Cortex of kidney (tissue), 1 donor: ENCODE measurements around the gene PDE1A.
"Not testable (repeated sequence)": the region's sequence is repeated elsewhere in the genome, so short reads cannot be mapped to it uniquely, and the experiment has no call there.

Experiments used
- DNase-seq: peaks from one replicate; lab custom pipeline; 2025; lab: John Stamatoyannopoulos, UW

PDE1A gene

DNA sequence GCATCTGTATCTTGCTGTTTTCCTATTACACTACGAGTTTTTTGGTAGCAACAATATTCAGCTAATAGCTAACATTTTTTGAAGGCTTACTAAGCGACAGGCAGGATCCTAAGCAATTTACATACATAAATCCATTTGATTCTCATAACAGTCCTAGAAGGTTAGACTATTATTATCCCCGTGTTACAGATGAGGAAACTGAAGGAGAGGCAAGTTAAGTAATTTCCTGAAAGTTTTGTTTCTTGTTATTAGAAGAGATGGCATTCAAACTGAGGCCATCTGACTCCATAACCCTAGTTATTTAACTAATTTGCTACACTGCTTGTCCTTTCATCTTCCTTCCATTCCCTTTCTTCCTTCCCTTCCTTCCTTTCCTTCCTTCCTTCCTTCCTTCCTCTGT lies 68.2 kb downstream of the PDE1A start:
- no peak for DNase-seq

DNA sequence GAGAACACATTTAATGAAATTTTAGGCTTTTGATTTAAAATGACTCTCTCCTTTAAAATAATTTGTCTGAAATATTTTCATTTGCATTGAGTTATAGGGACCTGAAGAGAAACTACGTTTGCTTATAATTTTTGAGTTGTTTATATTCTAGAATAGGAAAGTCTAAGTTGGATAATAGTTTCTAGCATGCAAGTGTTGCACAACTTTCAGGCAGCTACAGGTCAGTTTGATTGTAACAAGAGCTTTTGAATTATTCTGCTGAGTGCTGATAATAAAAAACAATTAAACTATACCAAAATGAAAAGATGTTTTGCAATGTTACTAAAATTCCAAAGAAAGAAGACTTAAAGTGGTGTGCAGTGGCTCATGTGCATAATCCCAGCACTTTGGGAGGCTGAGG lies 71.0 kb downstream of the PDE1A start:
- DNase-seq: no peak

DNA sequence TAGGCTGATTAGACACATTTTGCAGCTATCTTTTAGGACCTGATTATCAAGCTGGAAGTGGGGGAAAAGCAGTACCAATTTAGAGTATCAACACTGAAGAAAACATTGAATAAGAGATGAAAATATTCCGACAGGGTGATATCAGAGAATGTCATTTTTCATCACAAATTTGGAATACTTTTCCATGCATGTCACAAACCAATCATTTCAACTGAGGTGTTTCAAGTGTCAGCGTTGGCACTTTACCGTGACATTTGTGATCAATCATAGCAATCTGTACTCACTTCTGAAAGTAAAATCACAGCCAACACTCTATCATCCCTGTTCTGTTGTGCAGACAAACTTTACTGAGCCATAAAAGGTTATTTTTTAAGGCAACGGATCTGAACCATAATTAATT lies 75.4 kb downstream of the PDE1A start:
- no peak for DNase-seq

DNA sequence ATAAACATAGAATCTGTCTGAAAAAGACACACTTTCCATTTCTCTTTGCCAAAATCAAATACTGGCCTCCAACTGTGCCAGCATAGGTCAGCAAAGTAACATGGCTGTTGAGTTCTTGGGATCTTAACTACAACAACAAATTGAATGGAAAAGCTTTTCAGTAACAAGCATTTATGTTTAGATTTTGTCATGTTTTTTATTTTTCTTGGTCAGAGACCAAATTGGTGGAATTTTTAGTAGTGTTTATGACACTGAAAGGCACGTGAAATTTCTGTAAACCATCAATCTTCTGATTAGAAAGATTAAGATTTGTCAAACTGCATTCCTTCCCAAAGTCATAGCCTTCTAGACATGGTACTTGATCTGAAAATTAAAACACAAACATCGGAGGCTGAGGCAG lies 77.6 kb downstream of the PDE1A start:
- DNase-seq: no peak

DNA sequence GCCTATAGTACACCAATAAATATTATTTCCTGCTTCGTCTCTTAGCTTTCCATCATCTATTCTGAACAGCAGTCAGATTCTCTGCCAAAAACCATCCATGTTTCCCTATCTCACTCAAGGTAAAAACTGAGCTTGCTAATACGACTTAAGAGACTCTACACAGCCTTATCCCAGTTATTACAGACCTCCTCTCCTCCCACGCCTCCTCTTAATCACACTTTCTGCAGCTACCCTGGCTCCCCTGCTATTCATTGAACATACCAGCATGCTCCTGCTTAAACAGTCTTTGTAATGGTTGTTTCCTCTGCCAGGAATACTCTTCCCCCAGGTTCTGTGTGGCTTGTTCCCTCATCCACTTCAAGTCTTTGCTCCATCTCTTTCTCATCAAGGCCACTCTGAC lies 81.5 kb downstream of the PDE1A start:
- DNase-seq: no peak

DNA sequence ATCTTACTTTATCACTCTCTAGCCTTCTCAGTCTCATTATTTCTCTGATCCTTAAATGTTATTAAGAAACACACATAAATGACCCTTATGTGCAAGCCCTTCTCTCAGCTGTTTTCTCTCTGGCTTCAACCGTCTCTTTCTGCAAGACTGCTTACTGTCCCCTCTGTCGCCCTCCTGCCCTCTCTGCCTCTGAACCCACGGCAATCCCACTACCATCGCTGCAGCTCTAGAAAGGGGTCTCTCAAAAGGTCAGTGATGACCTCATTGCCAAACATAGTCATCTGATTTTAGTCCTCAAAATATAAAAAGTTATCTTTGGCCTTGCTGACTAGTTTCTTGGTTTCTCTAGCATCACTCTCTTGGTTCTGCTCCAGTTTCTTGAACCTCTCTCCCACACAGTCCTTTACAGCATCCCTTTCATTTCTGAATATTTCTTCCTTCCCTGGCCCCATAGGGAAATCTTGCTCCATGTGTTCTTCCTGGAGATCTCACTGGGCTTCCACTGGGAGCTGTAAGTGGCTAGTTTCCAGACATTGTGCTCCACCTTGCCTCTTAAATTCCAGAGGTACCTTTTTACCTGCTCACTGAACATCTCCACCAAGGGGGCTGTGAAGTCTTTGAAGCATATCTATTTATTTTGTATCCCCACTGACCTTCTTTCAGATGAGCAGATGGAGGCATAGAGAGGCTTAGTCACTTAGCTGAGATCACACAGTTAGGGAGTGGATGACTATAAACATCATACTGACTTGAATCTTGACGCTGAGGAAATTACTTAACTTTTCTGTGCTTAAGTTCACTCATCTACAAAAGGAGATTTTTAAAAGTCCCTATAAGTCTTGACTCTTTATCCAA lies 96.2 kb downstream of the PDE1A start:
- DNase-seq: no peak

DNA sequence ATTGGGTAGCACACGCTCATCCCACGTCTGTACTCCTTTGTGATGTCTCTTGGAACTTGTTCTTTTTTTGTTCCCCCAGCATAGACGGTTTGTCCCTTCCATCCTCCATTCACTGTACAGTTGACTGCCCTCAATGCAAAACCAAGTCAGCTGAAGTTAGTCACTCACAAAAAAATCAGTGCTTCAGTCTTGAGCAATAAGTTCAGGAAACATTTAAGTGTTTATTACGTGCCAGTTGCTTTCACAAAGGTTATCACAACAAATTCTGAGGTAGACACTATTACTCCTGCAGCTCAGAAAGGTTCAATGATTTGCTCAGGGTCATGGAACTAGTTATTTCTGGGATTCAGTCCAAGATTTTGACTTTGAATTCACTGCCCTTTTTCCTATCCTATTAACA lies 102.2 kb downstream of the PDE1A start:
- DNase-seq: no peak

DNA sequence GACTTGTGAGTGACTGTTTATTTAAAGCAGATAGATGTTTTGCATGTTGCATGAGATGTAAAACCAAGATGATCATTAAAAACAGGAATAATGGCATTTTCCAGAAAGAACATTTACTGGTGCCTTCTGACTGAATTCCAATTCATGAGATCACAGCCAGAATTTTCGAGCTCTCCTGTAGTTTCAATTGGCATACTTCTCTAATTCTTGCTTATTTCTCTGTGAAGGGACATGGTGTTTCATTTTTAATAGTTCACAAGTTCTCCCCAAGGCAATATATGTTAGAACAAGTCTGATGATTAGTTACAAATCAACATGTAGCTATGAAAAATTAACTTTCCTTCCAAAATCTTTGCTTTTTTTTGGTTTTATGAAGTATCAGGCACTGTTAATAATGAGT lies 105.7 kb downstream of the PDE1A start:
- DNase-seq: no peak

DNA sequence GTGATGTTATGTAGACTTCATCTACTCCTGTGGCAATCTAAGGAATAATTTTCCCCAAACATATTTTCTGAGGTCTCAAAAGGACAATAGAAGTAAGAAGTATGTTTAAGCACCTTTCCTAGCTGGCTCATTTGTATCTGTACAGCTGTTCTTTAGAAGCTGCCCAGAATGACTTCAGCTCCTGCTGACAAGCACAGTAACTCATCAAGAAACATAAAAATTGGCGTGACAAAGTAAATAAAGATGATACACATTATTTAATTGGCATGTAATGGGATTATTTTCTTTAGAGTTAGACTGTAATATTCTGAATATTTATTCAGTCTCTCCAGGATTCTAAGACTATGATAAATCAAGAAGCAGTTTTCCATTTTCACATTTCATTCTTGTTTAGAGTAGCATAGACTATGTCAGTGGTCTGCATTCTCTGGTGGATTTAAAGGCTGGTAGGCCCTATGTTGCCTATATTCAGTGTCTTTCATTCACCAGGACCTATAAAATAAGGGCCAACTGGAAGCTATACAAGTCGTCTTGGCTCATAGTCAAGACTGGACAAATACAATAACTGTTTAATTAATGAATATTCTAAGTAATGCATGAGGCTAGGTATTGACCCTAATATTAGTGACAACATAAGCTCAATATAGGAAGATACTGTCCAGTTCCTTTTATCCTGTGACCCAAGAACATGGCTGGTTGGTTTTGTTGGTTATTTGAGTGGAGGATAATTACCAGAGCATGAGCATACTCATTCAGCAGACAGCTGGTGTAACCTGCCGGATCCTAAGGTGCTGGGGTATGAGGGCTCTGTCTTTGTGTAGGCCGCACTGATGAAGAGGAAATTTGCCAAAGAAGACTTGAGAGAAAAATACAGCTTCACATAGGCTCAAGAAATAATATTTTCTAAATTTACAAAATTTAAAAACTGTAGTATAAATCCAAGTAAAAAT lies 107.0 kb downstream of the PDE1A start:
- no peak for DNase-seq

DNA sequence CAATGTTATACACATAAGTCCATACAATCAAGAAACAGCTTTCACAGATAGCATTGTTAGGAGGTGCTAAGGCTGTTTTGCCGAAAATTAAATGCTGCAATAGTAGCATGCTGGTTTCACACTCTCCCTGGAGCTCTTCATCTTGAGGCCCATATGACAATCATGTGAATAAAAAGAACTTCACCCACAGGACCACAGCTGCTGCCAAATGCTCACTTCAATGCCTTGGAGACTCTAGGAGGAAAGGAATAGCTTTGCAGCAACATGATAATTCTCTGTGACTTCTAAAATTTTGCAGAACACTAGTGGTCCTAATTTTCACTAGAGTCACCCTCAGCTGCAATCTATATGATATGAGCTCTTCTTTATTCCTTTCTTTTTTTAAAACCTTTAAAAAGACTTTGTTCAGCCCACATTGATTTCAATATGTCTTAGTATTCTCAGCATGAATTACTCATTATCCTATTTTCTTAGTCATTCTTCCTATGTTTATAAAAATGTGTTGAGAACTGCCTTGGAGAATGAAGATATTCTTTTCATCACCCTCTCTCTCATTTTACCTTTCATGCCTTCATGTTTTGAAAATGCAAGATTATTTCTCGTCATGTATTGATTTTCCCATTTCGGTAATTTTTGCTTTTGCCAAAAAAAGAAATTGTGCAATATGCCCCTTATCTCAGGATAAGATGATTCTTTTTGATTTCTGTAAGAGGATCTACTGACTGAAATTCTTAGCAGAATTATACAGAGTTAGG lies 108.2 kb downstream of the PDE1A start:
- DNase-seq: no peak

DNA sequence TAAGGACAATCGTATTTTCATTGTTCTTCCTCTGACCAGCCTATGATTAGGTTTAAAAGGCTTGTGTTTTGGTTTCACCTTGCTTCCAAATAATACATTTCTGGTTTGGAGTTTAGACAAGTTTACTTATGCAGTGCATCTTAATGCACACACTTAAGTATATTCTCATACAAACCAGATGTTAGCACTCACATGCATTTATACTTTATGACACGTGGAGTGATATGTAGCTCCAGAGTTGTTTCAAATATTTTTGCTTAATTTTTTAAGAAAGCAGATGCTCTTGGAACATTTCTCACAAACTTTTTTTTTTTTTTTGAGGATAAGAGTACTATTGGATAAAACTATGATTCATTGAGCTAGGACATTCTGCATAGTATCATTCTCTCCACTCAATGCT lies 109.9 kb downstream of the PDE1A start:
- no peak for DNase-seq

DNA sequence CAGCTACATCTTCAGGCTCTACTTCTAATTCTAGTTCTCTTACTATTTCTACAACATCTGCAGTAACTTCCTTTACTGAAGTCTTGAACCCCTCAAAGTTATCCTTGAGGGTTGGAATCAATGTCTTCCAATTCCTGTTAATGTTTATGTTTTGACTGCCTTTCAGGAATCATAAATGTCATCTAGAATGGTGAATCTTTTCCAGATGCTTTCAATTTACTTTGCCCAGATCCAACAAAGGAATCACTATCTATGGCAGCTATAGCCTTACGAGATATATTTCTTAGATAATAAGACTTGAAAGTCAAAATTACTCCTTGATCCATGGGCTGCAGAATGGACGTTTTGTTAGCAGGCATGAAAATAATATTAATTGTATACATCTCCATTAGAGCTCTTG lies 123.9 kb downstream of the PDE1A start:
- DNase-seq: no peak

DNA sequence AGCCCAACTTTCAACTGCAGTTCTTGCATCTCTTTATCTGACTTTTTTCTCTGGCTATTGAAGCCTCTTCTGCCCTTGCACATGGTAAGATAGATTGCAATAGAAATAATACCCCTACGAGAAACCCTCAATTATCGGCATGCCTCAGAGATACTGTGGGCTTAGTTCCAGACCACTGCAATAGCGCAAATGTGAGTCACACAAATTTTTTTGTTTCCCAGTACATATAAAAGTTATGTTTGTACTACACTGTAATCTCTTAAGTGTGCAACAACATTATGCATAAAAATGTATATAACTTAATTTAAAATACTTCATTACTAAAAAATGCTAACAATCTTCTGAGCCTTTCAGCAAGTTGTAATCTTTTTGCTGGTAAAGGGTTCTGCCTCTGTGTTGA lies 124.7 kb downstream of the PDE1A start:
- no peak for DNase-seq

DNA sequence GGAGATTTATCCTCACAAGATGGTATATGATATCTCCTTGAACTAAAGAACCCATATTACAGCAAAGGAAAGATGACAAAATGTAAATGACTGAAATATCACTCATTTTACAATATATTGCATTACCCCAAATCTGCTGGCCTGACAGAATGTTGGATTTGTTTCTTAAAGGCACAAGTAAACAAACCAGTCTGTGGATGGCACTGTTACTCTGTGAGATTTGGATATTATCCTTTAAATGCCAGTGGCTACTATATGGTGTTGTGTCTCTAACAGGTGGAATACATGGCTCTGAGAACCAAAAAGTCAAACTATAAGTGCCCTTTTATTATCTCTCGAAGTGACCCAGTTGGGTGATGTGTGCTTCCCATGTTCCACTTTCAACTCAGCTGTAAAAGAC lies 125.7 kb downstream of the PDE1A start:
- no peak for DNase-seq

DNA sequence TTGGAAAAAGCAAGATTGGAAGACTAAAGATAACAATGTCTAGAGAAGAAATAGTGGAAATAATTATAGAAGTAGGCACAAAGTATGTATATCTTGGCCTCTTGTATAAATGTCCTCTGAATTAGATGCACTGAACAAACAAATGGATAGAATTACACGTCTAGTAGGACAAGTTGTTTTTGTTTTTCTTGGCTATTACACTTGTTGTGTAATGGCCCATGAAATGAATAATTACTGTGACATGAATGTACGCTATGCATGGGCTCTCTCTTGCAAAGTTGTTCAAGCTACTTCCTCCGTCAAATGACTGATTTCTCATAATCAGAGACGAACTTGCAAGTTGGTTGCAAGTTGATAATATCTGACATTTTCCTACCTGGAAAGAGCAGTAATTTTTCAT lies 126.2 kb downstream of the PDE1A start:
- no peak for DNase-seq

DNA sequence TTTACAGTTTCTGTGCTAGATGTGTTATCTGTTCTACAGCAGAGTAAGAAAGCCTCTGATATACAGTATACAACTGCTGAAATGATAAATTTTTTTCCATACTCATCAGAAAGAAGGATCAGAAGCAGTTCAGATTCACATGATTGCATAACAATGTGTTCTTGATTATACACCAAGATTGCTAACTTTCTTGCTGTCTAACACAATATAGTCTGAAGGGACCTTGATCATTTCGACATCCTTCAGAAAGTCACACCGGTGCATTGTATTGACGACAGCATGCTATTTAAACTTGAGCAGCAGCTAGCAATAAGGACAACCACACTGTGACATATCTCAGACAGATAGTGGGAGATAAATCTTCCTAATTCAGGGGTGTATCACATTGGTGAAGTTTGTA lies 127.2 kb downstream of the PDE1A start:
- no peak for DNase-seq

DNA sequence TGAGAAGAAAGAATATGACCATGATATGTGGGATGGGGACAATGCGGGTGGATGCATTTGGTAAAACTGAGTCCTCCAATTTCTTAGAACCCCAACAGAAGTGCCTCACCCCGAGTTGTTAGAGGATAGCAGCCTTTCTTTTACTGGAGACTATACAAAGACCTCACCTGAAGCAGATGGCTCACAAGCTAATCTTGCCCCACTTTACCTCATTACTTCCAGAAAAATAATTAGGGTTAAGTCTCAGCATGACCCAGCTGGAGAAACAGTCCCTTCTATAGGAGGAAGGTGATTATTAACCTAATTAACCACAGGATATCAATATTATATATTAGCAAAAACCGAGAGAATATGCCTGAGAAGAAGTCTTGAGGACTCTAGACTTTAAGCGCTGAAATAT lies 128.4 kb downstream of the PDE1A start:
- DNase-seq: no peak

DNA sequence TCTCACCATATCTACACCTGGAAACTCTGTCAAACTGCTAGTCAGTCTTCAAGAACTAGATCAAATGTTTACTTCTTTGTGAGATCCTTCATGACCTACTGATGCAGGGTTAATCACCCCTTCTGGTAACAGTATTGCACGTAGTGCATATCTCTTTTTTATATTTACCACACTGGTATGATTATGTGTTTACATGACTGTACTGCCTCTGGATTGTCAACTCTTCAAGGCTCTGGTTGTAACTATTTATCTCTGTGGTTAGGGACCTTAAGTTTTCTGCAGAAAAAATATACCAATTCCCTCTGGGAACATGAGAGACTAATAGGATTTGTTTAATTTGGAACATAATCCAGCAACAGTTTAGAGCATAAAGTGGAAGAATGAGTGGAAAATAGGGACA lies 135.5 kb downstream of the PDE1A start:
- DNase-seq: no peak

DNA sequence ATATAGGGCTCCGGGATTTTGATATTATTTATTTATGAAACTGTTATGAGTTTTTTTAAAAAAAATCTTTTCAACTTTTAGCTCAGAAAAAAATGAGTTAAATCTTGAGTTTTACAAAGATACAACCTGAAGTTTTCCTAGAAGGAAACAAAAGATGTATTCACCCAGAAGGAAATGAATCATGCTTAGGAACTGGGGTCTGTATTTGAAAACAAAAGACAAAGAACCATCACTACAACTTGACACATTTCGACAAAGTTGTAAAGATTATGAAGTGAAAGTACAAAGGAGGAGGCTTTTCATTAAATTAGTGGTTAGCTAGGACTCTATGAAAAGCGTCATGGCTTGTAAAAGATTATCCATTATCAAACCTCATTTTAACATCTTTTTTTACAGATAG lies 143.3 kb downstream of the PDE1A start:
- no peak for DNase-seq

DNA sequence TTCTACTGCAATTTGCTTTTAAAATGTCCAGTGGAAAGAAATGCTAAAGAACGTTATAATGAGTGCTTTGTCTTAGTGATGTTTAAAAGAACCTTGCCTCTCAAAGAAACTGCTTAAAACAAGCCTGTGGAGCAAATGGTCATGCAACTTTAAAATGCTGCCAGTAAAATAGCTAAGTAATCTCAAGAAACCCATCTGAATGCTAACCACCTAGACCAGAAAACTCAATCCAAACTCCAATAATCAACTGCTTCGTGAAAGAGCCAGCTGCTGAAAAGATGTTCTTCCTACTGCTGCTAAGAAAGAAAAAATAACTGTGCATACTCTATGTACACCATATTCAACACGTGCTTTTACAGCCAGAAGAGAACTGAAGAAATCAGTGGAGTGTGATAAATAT lies 145.6 kb downstream of the PDE1A start:
- DNase-seq: no peak

DNA sequence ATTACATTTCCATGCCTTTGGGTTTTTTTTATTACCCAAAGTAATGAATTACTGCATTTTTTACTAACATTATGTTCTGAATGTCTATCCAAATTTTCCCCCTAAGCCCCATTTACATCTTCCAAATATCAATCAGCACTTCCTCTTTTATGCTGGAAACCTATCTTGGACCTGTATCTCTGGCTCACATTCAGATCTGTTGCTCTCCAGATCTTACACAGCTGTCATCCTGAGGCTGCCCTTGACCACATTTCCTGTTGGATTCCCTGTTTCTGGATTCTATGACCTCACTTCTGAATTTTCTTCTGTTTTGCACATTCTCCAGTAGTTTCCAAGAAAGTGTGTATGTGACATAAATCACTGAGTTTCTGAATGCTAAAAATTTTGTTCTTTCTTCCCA lies 146.7 kb downstream of the PDE1A start:
- DNase-seq: no peak

DNA sequence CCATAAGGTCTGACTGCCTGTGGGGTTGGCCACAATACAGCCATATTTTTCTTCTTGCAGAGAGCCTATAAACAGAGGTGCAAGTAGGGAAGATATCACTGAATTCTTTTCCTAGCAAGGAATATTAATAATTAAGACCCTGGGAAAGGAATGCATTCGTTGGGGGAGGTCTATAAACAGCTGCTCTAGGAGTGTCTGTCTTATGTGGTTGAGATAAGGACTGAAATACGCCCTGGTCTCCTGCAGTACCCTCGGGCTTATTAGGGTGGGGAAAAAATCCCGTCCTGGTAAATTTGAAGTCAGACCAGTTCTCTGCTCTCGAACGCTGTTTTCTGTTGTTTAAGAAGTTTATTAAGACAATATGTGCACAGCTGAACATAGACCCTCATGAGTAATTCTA lies 150.2 kb downstream of the PDE1A start:
- DNase-seq: not testable (repeated sequence)
